Memory B cell (primary cell): Measurements from ENCODE around the gene EXOSC1.
A peak's percentile ranks its signal among the peaks of the same experiment; 100 is the strongest.
"Not testable (repeated sequence)": the region's sequence is repeated elsewhere in the genome, so short reads cannot be mapped to it uniquely, and the experiment has no call there.

Source experiments
- ATAC-seq: fragments of 150-1000 bp; cut with Tn5 transposase; 2 replicates; pipeline ENCODE4 v1.10.0; 2021; ENCODE audit warnings: low read depth, mild to moderate bottlenecking, moderate library complexity
- DNase-seq, 2 donors: peaks; one replicate each; pipeline ENCODE4 v3.0.0; 2022; ENCODE audit warnings: low spot score in 2 of 2
- H3K27ac Mint-ChIP-seq: one replicate; pipeline ENCODE4 v1.8.0; 2022; ENCODE audit warnings: mild to moderate bottlenecking, moderate library complexity, mixed read lengths
- H3K27me3 Mint-ChIP-seq: one replicate; pipeline ENCODE4 v1.8.0; 2022; ENCODE audit warnings: mixed read lengths
- H3K36me3 Mint-ChIP-seq: one replicate; pipeline ENCODE4 v1.8.0; 2022; ENCODE audit warnings: mild to moderate bottlenecking, mixed read lengths
- H3K4me1 Mint-ChIP-seq: one replicate; pipeline ENCODE4 v1.8.0; 2022; ENCODE audit warnings: mixed read lengths
- H3K4me3 Mint-ChIP-seq: one replicate; pipeline ENCODE4 v1.8.0; 2022; ENCODE audit warnings: mild to moderate bottlenecking, moderate library complexity, mixed read lengths
- H3K9me3 Mint-ChIP-seq: one replicate; pipeline ENCODE4 v1.8.0; 2022; ENCODE audit warnings: mixed read lengths

EXOSC1 gene

GRCh38 chr10:97445357-97445721 is 467 bp downstream of the EXOSC1 start:
- DNase-seq (no peak), ATAC-seq (no peak)
- H3K4me3 Mint-ChIP-seq = peak overlapping the region; percentile 92
- H3K27me3 Mint-ChIP-seq = no peaks in the 10 kb centered on the region
- H3K9me3 Mint-ChIP-seq = no peaks in the 10 kb centered on the region
- H3K27ac Mint-ChIP-seq = peak overlapping the region; percentile 92
- peaks cover 24% of the 10 kb centered on the region for H3K4me1 Mint-ChIP-seq
- H3K36me3 Mint-ChIP-seq = peaks cover 9% of the 10 kb centered on the region

GRCh38 chr10:97444212-97444611 is 1.6 kb downstream of the EXOSC1 start:
- Mint-ChIP-seq H3K4me1 (peaks cover 23% of the 10 kb centered on the region), H3K27ac (no peak overlapping the region), H3K36me3 (peaks cover 7% of the 10 kb centered on the region), H3K4me3 (no peak overlapping the region), H3K9me3 (no peaks in the 10 kb centered on the region), H3K27me3 (no peaks in the 10 kb centered on the region)
- no peak for ATAC-seq
- DNase-seq = no peak

GRCh38 chr10:97442277-97442676 is 3.5 kb downstream of the EXOSC1 start:
- ATAC-seq (no peak), DNase-seq (no peak)
- H3K27me3 Mint-ChIP-seq = no peaks in the 10 kb centered on the region
- H3K4me1 Mint-ChIP-seq = peaks cover 19% of the 10 kb centered on the region
- no peak overlapping the region for H3K27ac Mint-ChIP-seq
- no peaks in the 10 kb centered on the region for H3K9me3 Mint-ChIP-seq
- no peak overlapping the region for H3K4me3 Mint-ChIP-seq
- peaks cover 7% of the 10 kb centered on the region for H3K36me3 Mint-ChIP-seq

GRCh38 chr10:97435211-97435610 is 10.6 kb downstream of the EXOSC1 start:
- Mint-ChIP-seq H3K27ac (no peak overlapping the region), H3K27me3 (no peaks in the 10 kb centered on the region), H3K36me3 (peaks cover 15% of the 10 kb centered on the region), H3K4me3 (no peak overlapping the region), H3K4me1 (peaks cover 2% of the 10 kb centered on the region), H3K9me3 (no peaks in the 10 kb centered on the region)
- ATAC-seq (no peak), DNase-seq (no peak)

GRCh38 chr10:97434557-97434956 is 11.2 kb downstream of the EXOSC1 start:
- H3K36me3 Mint-ChIP-seq = peaks cover 15% of the 10 kb centered on the region
- peaks cover 2% of the 10 kb centered on the region for H3K4me1 Mint-ChIP-seq

GRCh38 chr10:97434055-97434454 is 11.8 kb downstream of the EXOSC1 start:
- peaks cover 15% of the 10 kb centered on the region for H3K36me3 Mint-ChIP-seq
- no peak for DNase-seq
- no peaks in the 10 kb centered on the region for H3K9me3 Mint-ChIP-seq
- no peak for ATAC-seq
- H3K4me3 Mint-ChIP-seq = no peak overlapping the region
- H3K27me3 Mint-ChIP-seq = no peaks in the 10 kb centered on the region
- H3K4me1 Mint-ChIP-seq = peaks cover 2% of the 10 kb centered on the region
- no peak overlapping the region for H3K27ac Mint-ChIP-seq

More at GRCh38 chr10:97434557-97434956, 11.2 kb downstream of the EXOSC1 start:
- Mint-ChIP-seq H3K27ac (no peak overlapping the region), H3K9me3 (no peaks in the 10 kb centered on the region), H3K27me3 (no peaks in the 10 kb centered on the region), H3K4me3 (no peak overlapping the region)
- DNase-seq = no peak
- ATAC-seq = no peak

- H3K36me3 Mint-ChIP-seq = peaks cover 10% of the 10 kb centered on the region
- peaks cover 23% of the 10 kb centered on the region for H3K4me1 Mint-ChIP-seq
- H3K4me3 Mint-ChIP-seq = peak overlapping the region; percentile 60
- H3K27me3 Mint-ChIP-seq = no peaks in the 10 kb centered on the region
- H3K27ac Mint-ChIP-seq = peak overlapping the region; percentile 81
- no peaks in the 10 kb centered on the region for H3K9me3 Mint-ChIP-seq
- ATAC-seq (no peak), DNase-seq (no peak)
Observed at GRCh38 chr10:97428572-97428981, 17.2 kb downstream of the EXOSC1 start.

- peak overlapping the region; percentile 92 for H3K27ac Mint-ChIP-seq
- no peaks in the 10 kb centered on the region for H3K27me3 Mint-ChIP-seq
- peak overlapping the region; percentile 89 for H3K4me3 Mint-ChIP-seq
- ATAC-seq (no peak), DNase-seq (no peak)
- peaks cover 10% of the 10 kb centered on the region for H3K36me3 Mint-ChIP-seq
- peaks cover 27% of the 10 kb centered on the region for H3K4me1 Mint-ChIP-seq
- no peaks in the 10 kb centered on the region for H3K9me3 Mint-ChIP-seq
Observed at GRCh38 chr10:97427571-97428179, 18.1 kb downstream of the EXOSC1 start.

GRCh38 chr10:97426776-97427570 is 18.8 kb downstream of the EXOSC1 start:
- H3K9me3 Mint-ChIP-seq = no peaks in the 10 kb centered on the region
- H3K36me3 Mint-ChIP-seq = peaks cover 8% of the 10 kb centered on the region
- DNase-seq = no peak
- H3K27me3 Mint-ChIP-seq = no peaks in the 10 kb centered on the region
- peak overlapping the region; percentile 92 for H3K27ac Mint-ChIP-seq
- H3K4me3 Mint-ChIP-seq = peak overlapping the region; percentile 89
- no peak for ATAC-seq
- peaks cover 27% of the 10 kb centered on the region for H3K4me1 Mint-ChIP-seq

- Mint-ChIP-seq H3K4me3 (peak within 1 kb of the TSS; percentile 89), H3K4me1 (peaks cover 25% of the 10 kb centered on the region), H3K9me3 (no peaks in the 10 kb centered on the region), H3K36me3 (peaks cover 2% of the 10 kb centered on the region), H3K27ac (peak within 1 kb of the TSS; percentile 92), H3K27me3 (no peaks in the 10 kb centered on the region)
- DNase-seq = peak; percentile 94 to 95
- ATAC-seq = peak; percentile 87
Observed at GRCh38 chr10:97425964-97426775, 19.6 kb downstream of the EXOSC1 start, which contains the start of gene PGAM1. Gene PGAM1, plus strand, starts transcription at chr10:97426191. Its CDS starts 117 bp downstream, at chr10:97426308.

- H3K27me3 Mint-ChIP-seq, ATAC-seq, DNase-seq, H3K4me3 Mint-ChIP-seq, H3K9me3 Mint-ChIP-seq, H3K27ac Mint-ChIP-seq, H3K36me3 Mint-ChIP-seq: not testable (repeated sequence)
- H3K4me1 Mint-ChIP-seq = peaks cover 31% of the 10 kb centered on the region
Observed at GRCh38 chr10:97423757-97424098, 22.1 kb downstream of the EXOSC1 start.

- no peaks in the 10 kb centered on the region for H3K9me3 Mint-ChIP-seq
- H3K4me1 Mint-ChIP-seq = peaks cover 19% of the 10 kb centered on the region
- DNase-seq (no peak), ATAC-seq (no peak)
- no peaks in the 10 kb centered on the region for H3K27me3 Mint-ChIP-seq
- no peak overlapping the region for H3K27ac Mint-ChIP-seq
- no peaks in the 10 kb centered on the region for H3K36me3 Mint-ChIP-seq
- no peak overlapping the region for H3K4me3 Mint-ChIP-seq
Observed at GRCh38 chr10:97416565-97416964, 29.2 kb downstream of the EXOSC1 start.

GRCh38 chr10:97412891-97413304 is 32.9 kb downstream of the EXOSC1 start:
- Mint-ChIP-seq H3K27me3 (no peaks in the 10 kb centered on the region), H3K9me3 (no peaks in the 10 kb centered on the region), H3K36me3 (no peaks in the 10 kb centered on the region), H3K4me3 (no peak overlapping the region), H3K4me1 (peaks cover 13% of the 10 kb centered on the region), H3K27ac (no peak overlapping the region)
- no peak for DNase-seq
- no peak for ATAC-seq

- Mint-ChIP-seq H3K36me3 (no peaks in the 10 kb centered on the region), H3K27ac (no peak overlapping the region), H3K27me3 (no peaks in the 10 kb centered on the region), H3K4me1 (peaks cover 14% of the 10 kb centered on the region), H3K4me3 (no peak overlapping the region), H3K9me3 (no peaks in the 10 kb centered on the region)
- DNase-seq (no peak), ATAC-seq (no peak)
Observed at GRCh38 chr10:97411406-97411805, 34.4 kb downstream of the EXOSC1 start.
